ENCODE results near the gene C2CD3. TPM values are rescaled to one million over a fixed set of nuclear protein-coding genes. Genes with fewer than 3 reads are reported as not detected.
"Not testable (repeated sequence)": the region's sequence is repeated elsewhere in the genome, so short reads cannot be mapped to it uniquely, and the experiment has no call there.

The C2CD3 gene
- total and polyA plus RNA-seq, 4 donors: 18.7 to 23.4 (median 22.4) TPM

GRCh38 chr11:74077193-74077592, 93.6 kb downstream of the C2CD3 start:
- WGBS (ENCODE audit: insufficient coverage): no CpG with 5 or more reads among the region's 3 CpGs
- Histone ChIP-seq H3K36me3 (ENCODE audit: control insufficient read depth, insufficient read depth, low read length) (peaks cover 16% of the 10 kb centered on the region), H3K27ac (ENCODE audit: low read depth, low read length) (no peak overlapping the region), H3K4me3 (ENCODE audit: low read depth, low read length) (no peak overlapping the region), H3K4me1 (ENCODE audit: control insufficient read depth, insufficient read depth, low read length) (no peaks in the 10 kb centered on the region), H3K27me3 (ENCODE audit: control insufficient read depth, insufficient read depth, low read length) (no peaks in the 10 kb centered on the region), H3K9me3 (ENCODE audit: control insufficient read depth, insufficient read depth, low read length) (no peaks in the 10 kb centered on the region)
- no peak for DNase-seq (ENCODE audit: low read depth in 4 of 6, low spot score in 6 of 6)

DNA sequence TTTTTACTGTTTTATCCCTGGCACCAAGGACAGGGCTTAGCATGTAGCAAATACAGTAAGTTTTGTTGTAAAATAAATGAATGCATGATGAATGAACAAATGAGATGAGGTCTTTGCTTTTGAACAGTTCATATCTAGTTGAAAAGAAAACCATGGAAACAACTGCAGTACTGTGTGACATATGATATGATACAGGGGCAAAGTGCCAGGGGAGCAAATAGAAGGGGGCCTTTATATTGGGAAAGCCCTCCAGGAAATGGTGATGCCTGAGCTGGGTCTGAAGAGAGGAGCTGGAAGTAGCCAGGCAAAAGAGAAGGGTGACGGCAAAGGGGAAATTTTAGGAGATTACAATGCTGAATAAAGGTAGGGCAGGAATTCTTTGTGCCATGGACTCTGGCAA, 98.1 kb downstream of the C2CD3 start:
- no CpG with 5 or more reads among the region's 1 CpG for WGBS (ENCODE audit: insufficient coverage)
- DNase-seq (ENCODE audit: low read depth in 4 of 6, low spot score in 6 of 6): peak in 1 of 6 donors; percentile 30
- Histone ChIP-seq H3K4me3 (ENCODE audit: low read depth, low read length) (no peak overlapping the region), H3K27me3 (ENCODE audit: control insufficient read depth, insufficient read depth, low read length) (no peaks in the 10 kb centered on the region), H3K27ac (ENCODE audit: low read depth, low read length) (no peak overlapping the region), H3K9me3 (ENCODE audit: control insufficient read depth, insufficient read depth, low read length) (no peaks in the 10 kb centered on the region), H3K4me1 (ENCODE audit: control insufficient read depth, insufficient read depth, low read length) (no peaks in the 10 kb centered on the region), H3K36me3 (ENCODE audit: control insufficient read depth, insufficient read depth, low read length) (peaks cover 10% of the 10 kb centered on the region)

DNA sequence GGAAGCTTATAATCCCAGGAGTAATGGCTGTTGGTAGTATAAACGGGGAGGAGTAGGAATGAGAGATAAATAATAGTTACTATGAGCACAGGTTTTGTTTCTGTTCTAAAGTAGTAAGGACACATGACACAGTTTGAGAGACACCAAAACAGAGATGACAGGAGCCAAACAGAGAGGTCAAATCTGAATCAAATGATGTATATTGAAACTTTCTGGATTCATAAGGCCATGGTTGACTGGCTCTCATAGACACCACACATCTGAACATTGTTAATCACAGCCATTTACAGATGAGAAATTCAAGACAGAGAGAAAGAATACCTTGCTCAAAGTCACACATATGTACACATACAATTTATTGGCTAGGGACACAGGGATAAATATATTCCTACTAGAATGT, 98.5 kb downstream of the C2CD3 start:
- Histone ChIP-seq H3K27me3 (ENCODE audit: control insufficient read depth, insufficient read depth, low read length) (no peaks in the 10 kb centered on the region), H3K4me1 (ENCODE audit: control insufficient read depth, insufficient read depth, low read length) (no peaks in the 10 kb centered on the region), H3K27ac (ENCODE audit: low read depth, low read length) (no peak overlapping the region), H3K36me3 (ENCODE audit: control insufficient read depth, insufficient read depth, low read length) (peaks cover 10% of the 10 kb centered on the region), H3K4me3 (ENCODE audit: low read depth, low read length) (no peak overlapping the region), H3K9me3 (ENCODE audit: control insufficient read depth, insufficient read depth, low read length) (no peaks in the 10 kb centered on the region)
- DNase-seq (ENCODE audit: low read depth in 4 of 6, low spot score in 6 of 6): no peak
- 90% methylated on average over 1 of the region's 1 CpG for WGBS (ENCODE audit: insufficient coverage)

DNA sequence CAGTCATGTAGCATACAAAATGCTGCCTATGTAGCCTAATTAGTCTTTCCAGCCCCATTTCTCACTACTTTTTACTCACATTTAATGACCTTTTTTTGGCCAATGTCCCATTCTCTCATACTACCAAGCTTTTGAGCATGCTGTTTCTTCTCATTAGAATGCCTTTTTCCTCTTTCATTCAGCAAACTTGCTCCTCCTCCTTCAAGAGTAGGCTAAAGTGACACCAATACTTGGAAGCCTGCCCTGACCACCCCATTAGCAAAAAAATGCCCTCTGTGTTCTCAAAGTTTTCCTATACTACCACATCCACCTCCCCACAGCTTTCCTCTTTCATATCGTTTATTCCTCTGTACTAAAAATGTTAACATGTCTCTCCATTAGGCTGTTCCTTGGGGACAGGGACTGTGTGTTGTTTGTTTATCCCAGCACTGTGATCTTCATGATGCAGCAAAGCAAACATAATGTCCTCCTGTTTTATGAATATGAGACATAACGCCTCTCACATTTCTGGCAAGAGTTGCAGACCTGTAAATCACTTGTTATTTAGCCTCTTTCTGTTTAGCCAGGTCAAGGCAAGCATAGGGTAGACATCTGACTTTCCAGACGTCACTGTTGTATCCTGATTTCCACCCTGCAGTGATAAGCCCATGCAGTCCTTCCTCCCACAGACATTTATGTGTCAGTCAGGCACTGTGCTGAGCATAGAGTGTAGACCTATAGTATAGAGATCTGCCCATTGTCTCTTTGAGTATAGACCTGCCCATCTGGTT, 99.9 kb downstream of the C2CD3 start:
- DNase-seq (ENCODE audit: low read depth in 4 of 6, low spot score in 6 of 6): peak in 5 of 6 donors; percentile 7 to 75 (median 17)
- Histone ChIP-seq H3K9me3 (ENCODE audit: control insufficient read depth, insufficient read depth, low read length) (no peaks in the 10 kb centered on the region), H3K4me3 (ENCODE audit: low read depth, low read length) (no peak overlapping the region), H3K27ac (ENCODE audit: low read depth, low read length) (peak overlapping the region; percentile 18), H3K36me3 (ENCODE audit: control insufficient read depth, insufficient read depth, low read length) (peaks cover 10% of the 10 kb centered on the region), H3K4me1 (ENCODE audit: control insufficient read depth, insufficient read depth, low read length) (no peaks in the 10 kb centered on the region), H3K27me3 (ENCODE audit: control insufficient read depth, insufficient read depth, low read length) (no peaks in the 10 kb centered on the region)
- WGBS (ENCODE audit: insufficient coverage): 33% methylated on average over 1 of the region's 3 CpGs

DNA sequence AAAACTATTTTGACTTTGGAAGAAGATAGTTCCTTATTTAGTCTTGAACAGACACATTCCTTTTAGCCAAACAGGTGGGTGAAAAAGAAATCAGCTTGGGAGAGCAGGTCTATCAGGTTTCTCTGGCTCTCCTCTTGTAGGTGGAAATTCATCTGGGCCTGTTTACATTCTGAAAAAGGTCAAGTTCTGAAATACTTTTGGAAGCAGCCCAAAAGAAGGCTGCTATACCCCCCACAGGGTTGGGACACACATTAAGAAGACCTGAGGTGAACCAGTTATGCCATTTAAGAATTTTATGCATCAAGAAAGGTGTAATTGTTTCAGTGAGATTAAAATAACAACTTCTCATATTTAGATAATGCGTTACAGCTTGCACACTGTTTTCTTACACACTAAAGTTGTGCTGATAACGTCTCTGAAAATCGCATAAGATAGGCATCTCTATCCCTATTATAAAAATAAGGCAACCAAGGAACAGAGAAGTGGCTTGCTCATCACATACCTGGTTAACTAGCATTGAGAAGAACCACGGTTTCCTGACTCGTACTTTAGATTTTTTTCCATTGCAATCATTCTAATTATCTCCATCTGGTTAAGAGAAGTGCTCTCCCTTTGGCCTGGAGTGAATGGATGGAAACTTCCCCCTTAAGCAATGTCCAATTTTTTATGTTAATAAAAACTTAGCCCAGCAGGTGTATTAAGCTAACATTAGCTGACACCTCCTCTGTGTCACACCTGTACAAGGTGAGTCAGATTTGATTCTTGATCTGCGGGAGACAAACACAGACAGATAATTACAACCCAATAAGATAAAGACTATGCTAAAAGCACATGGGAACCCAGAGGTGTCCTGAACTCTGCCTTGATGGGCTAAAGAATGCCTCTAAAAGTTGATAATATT, 101.4 kb downstream of the C2CD3 start:
- Histone ChIP-seq H3K4me3 (ENCODE audit: low read depth, low read length) (no peak overlapping the region), H3K27ac (ENCODE audit: low read depth, low read length) (no peak overlapping the region), H3K27me3 (ENCODE audit: control insufficient read depth, insufficient read depth, low read length) (no peaks in the 10 kb centered on the region), H3K4me1 (ENCODE audit: control insufficient read depth, insufficient read depth, low read length) (no peaks in the 10 kb centered on the region), H3K9me3 (ENCODE audit: control insufficient read depth, insufficient read depth, low read length) (no peaks in the 10 kb centered on the region), H3K36me3 (ENCODE audit: control insufficient read depth, insufficient read depth, low read length) (peaks cover 7% of the 10 kb centered on the region)
- WGBS (ENCODE audit: insufficient coverage): 97% methylated on average over 3 of the region's 6 CpGs
- no peak for DNase-seq (ENCODE audit: low read depth in 4 of 6, low spot score in 6 of 6)

DNA sequence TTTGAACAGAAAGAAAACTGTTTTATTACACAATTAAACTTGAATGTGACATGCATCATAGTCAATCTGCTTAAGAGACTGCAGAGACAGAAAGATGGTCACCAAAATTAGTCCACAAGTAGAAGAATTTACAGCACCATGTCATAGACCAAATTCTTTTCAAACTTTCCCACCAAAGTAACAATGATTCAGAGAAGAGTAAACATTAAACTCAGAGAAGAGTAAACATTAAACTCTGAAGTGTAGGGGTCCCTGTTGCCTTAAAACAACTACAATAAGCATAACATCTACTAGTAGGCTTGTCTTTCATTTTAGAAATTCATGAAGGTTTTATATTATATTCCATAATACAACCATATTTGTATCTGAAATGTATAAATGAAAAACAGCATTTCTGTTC, 104.1 kb downstream of the C2CD3 start:
- not testable (repeated sequence) for H3K27me3 ChIP-seq (ENCODE audit: control insufficient read depth, insufficient read depth, low read length); H3K36me3 ChIP-seq (ENCODE audit: control insufficient read depth, insufficient read depth, low read length); H3K9me3 ChIP-seq (ENCODE audit: control insufficient read depth, insufficient read depth, low read length); H3K4me3 ChIP-seq (ENCODE audit: low read depth, low read length); DNase-seq (ENCODE audit: low read depth in 4 of 6, low spot score in 6 of 6); H3K4me1 ChIP-seq (ENCODE audit: control insufficient read depth, insufficient read depth, low read length); H3K27ac ChIP-seq (ENCODE audit: low read depth, low read length)

- H3K9me3 ChIP-seq (ENCODE audit: control insufficient read depth, insufficient read depth, low read length); H3K4me1 ChIP-seq (ENCODE audit: control insufficient read depth, insufficient read depth, low read length); H3K4me3 ChIP-seq (ENCODE audit: low read depth, low read length); DNase-seq (ENCODE audit: low read depth in 4 of 6, low spot score in 6 of 6); H3K27me3 ChIP-seq (ENCODE audit: control insufficient read depth, insufficient read depth, low read length); H3K36me3 ChIP-seq (ENCODE audit: control insufficient read depth, insufficient read depth, low read length); H3K27ac ChIP-seq (ENCODE audit: low read depth, low read length): not testable (repeated sequence)
- WGBS (ENCODE audit: insufficient coverage): no CpG with 5 or more reads among the region's 3 CpGs
Measured at GRCh38 chr11:74065534-74065933, 105.3 kb downstream of the C2CD3 start.

DNA sequence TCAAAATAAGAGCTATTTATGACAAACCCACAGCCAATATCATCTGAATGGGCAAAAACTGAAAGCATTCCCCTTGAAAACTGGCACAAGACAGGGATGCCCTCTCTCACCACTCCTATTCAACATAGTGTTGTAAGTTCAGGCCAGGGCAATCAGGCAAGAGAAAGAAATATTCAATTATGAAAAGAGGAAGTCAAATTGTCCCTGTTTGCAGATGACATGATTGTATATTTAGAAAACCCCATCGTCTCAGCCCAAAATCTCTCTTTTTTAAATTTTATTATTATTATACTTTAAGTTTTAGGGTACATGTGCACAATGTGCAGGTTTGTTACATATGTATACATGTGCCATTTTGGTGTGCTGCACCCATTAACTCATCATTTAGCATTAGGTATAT, 107.2 kb downstream of the C2CD3 start:
- not testable (repeated sequence) for H3K4me3 ChIP-seq (ENCODE audit: low read depth, low read length); H3K4me1 ChIP-seq (ENCODE audit: control insufficient read depth, insufficient read depth, low read length); H3K9me3 ChIP-seq (ENCODE audit: control insufficient read depth, insufficient read depth, low read length); H3K27ac ChIP-seq (ENCODE audit: low read depth, low read length); DNase-seq (ENCODE audit: low read depth in 4 of 6, low spot score in 6 of 6); H3K27me3 ChIP-seq (ENCODE audit: control insufficient read depth, insufficient read depth, low read length); H3K36me3 ChIP-seq (ENCODE audit: control insufficient read depth, insufficient read depth, low read length)
- WGBS (ENCODE audit: insufficient coverage): no CpG with 5 or more reads among the region's 1 CpG

DNA sequence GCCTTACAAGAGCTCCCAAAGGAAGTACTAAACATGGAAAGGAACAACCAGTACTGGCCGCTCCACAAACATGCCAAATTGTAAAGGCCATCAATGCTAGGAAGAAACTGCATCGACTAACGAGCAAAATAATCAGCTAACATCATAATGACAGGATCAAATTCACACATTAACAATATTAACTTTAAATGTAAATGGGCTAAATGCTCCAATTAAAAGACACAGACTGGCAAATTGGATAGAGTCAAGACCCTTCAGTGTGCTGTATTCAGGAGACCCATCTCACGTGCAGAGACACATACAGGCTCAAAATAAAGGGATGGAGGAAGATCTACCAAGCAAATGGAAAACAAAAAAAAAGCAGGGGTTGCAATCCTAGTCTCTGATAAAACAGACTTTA, 109.2 kb downstream of the C2CD3 start:
- H3K36me3 ChIP-seq (ENCODE audit: control insufficient read depth, insufficient read depth, low read length); H3K27me3 ChIP-seq (ENCODE audit: control insufficient read depth, insufficient read depth, low read length); H3K4me1 ChIP-seq (ENCODE audit: control insufficient read depth, insufficient read depth, low read length); H3K27ac ChIP-seq (ENCODE audit: low read depth, low read length); H3K9me3 ChIP-seq (ENCODE audit: control insufficient read depth, insufficient read depth, low read length); DNase-seq (ENCODE audit: low read depth in 4 of 6, low spot score in 6 of 6); H3K4me3 ChIP-seq (ENCODE audit: low read depth, low read length): not testable (repeated sequence)
- 100% methylated on average over 1 of the region's 4 CpGs for WGBS (ENCODE audit: insufficient coverage)
